Lower lobe of right lung (tissue), 2 donors: Measurements from ENCODE around the gene ANKRD33B. TPM values are rescaled to one million over a fixed set of nuclear protein-coding genes. Genes with fewer than 3 reads are reported as not detected.

Experiments used
- ATAC-seq, 2 donors: fragments of 200-7000 bp; cut with Tn5 transposase; one replicate each; pipeline ENCODE4 v1.9.1; 2020 to 2022; ENCODE audit warnings: mild to moderate bottlenecking in 2 of 2, moderate library complexity in 2 of 2
- DNase-seq: peaks from one replicate; pipeline ENCODE4 v3.0.0-alpha.2; 2020
- H3K27ac ChIP-seq: fragments of 200-600 bp; one replicate; pipeline ENCODE4 v1.8.0; 2022
- H3K27me3 ChIP-seq: fragments of 200-600 bp; one replicate; pipeline ENCODE4 v1.8.0; 2022; ENCODE audit warnings: low read depth
- H3K36me3 ChIP-seq: fragments of 200-600 bp; one replicate; pipeline ENCODE4 v1.8.0; 2022; ENCODE audit warnings: mild to moderate bottlenecking
- H3K4me1 ChIP-seq: fragments of 200-600 bp; one replicate; pipeline ENCODE4 v1.8.0; 2022
- H3K4me3 ChIP-seq: fragments of 200-600 bp; one replicate; pipeline ENCODE4 v1.8.0; 2022; ENCODE audit warnings: mild to moderate bottlenecking
- H3K9me3 ChIP-seq: fragments of 200-600 bp; one replicate; pipeline ENCODE4 v1.8.0; 2022
- intact Hi-C: fragments of 100-400 bp; cut with DNase I; formaldehyde crosslinking; loops from one replicate; pipeline ENCODE4 v1.11.0; 2022
- total RNA-seq: library from RNA; stranded (reverse); fragmentation: NEBNext Ultra II Directional; extraction: Animal tissue kit (Norgen Biotek cat#: 25700); gene quantifications from one replicate; pipeline ENCODE4 v1.2.1, GENCODE V29; 2021
- TF ChIP-seq, protein P1 (sequence below): fragments of 200-600 bp; IDR thresholded peaks from one replicate; pipeline ENCODE4 v1.8.0; 2022; ENCODE audit warnings: antibody characterized with exemption, mild to moderate bottlenecking
- donor health status: DM: no; HTN: yes; CAD: no; lungs with severe emphysema.

Gene ANKRD33B
- total RNA-seq, 1 donor from 2014 or later = 5.8 TPM

DNA sequence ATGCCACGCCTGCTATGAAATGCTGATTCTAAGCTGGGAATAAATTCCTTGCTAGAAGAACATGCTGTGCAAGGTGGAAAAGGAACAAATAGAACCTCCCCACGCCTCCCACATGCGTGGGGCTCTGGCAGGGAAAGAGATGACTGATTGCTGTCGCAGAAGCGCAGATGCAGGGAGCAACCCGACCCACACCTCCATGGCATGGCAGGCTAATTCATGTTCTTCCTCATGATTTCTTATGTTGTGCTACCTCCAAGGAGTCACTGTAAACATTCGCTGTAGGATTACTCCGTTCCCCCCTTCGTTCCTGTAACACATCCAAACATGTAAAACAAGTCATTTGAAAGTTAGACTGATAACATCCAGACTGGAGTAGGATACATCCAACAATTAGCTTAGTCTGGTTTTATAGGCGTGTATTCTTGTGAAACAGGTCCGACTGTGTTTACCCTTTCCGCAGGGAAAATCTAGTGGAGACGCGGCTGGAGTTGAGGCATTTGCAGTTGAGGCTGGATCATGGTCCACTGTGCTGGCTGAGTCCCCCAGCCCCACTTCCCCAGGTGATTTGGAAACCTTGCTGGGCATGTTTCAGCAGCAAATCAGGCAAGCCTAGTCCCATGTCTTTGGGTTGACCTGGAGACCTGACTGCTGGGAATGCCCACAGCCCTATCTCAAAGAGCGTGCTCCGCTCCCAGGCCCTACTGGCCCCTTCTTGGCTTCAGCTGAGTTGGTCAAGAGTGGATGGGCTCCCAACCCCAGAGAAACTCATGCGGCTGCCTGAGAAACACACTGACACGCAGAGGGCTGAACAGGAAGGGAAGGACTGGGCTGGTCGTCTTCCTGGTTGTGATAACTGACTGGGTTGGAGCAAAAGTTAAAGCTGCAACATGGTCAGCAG is 24.8 kb upstream of the ANKRD33B start:
- H3K4me3 ChIP-seq = no peak overlapping the region
- DNase-seq (no peak), ATAC-seq (no peak)
- peaks cover 24% of the 10 kb centered on the region for H3K4me1 ChIP-seq
- H3K27me3 ChIP-seq = peaks cover 6% of the 10 kb centered on the region
- H3K36me3 ChIP-seq = no peaks in the 10 kb centered on the region
- intact Hi-C loops = no loop called here
- no peak overlapping the region for H3K27ac ChIP-seq
- no peaks in the 10 kb centered on the region for H3K9me3 ChIP-seq
- TF ChIP-seq, protein P1, sequence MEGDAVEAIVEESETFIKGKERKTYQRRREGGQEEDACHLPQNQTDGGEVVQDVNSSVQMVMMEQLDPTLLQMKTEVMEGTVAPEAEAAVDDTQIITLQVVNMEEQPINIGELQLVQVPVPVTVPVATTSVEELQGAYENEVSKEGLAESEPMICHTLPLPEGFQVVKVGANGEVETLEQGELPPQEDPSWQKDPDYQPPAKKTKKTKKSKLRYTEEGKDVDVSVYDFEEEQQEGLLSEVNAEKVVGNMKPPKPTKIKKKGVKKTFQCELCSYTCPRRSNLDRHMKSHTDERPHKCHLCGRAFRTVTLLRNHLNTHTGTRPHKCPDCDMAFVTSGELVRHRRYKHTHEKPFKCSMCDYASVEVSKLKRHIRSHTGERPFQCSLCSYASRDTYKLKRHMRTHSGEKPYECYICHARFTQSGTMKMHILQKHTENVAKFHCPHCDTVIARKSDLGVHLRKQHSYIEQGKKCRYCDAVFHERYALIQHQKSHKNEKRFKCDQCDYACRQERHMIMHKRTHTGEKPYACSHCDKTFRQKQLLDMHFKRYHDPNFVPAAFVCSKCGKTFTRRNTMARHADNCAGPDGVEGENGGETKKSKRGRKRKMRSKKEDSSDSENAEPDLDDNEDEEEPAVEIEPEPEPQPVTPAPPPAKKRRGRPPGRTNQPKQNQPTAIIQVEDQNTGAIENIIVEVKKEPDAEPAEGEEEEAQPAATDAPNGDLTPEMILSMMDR = no peak

DNA sequence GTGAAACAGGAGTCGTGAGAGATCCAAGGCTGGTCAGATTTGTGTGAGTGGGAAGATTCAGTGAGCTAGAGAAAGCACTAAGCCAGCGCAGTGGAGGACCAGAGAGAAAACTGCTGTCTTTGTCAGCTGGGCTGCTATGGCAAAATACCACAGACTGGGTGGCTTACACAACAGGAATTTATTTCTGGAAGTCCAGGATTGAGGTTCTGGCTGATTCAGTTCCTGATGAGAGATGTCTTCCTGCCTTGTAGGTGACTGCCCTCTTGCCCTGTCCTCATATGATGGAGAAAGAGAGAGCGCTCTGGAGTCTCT is 24.2 kb upstream of the ANKRD33B start:
- ATAC-seq (no peak), DNase-seq (no peak)
- H3K4me3 ChIP-seq = no peak overlapping the region
- no peaks in the 10 kb centered on the region for H3K36me3 ChIP-seq
- H3K4me1 ChIP-seq = peaks cover 24% of the 10 kb centered on the region
- TF ChIP-seq, protein P1 = no peak
- no peak overlapping the region for H3K27ac ChIP-seq
- intact Hi-C loops = no loop called here
- peaks cover 6% of the 10 kb centered on the region for H3K27me3 ChIP-seq
- H3K9me3 ChIP-seq = no peaks in the 10 kb centered on the region

DNA sequence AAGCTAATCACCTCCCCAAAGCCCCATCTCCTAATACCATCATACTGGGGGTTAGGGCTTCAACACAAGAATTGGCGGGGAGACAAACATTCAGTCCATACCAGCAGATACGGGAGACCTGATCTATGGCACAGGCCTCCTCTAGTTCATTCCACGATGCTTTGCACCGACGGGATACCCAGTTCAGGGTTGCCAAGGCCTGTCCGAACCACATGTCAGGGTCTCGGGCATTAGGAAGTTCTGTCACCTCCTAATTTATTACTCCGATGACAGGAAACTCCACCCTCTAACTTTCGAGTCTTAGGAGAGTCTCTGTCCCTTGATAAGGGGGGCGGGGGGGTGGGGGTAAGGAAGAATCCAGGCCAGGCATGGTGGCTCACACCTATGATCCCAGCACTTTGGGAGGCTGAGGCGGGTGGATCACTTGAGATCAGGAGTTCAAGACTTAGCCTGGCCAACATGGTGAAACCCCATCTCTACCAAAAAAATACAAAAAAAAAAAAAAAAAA is 23.8 kb upstream of the ANKRD33B start:
- Histone ChIP-seq H3K27ac (no peak overlapping the region), H3K4me1 (peaks cover 24% of the 10 kb centered on the region), H3K9me3 (no peaks in the 10 kb centered on the region), H3K36me3 (no peaks in the 10 kb centered on the region), H3K4me3 (no peak overlapping the region), H3K27me3 (peaks cover 6% of the 10 kb centered on the region)
- TF ChIP-seq, protein P1 = no peak
- DNase-seq (no peak), ATAC-seq (no peak)
- intact Hi-C loops = no loop called here

DNA sequence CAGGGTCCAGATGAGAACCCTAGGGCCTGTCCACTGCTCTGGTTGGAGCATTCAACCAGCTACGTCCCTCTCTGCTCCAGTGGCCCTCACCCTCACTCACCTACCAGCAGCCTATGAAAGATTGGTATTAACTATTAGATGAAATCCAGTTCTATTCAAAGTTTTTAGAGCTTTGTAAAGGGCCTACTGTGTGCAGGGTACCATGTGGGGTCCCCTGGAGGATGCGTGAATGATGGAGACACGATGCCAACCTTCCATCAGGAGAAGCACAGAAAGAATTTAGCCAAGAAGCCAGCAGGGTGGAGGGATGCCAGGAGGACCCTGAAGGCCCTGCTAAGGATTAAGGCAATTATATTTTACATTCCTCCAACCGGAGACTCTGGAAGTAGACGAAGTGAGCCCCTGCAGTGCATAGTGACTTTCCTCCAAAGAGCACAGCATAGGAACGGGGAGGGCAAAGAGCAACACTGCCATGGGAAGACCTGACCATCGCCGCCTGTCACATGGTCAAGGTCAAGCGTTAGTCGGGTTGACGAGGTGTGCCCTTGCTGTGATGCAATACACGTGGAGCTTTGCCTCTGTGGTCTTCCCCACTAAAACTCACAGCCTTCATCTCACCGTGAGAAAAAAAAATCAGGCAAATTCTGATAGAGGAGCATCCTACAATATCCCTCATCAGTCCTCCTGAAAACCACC is 22.8 kb upstream of the ANKRD33B start:
- H3K9me3 ChIP-seq = no peaks in the 10 kb centered on the region
- peaks cover 24% of the 10 kb centered on the region for H3K4me1 ChIP-seq
- ATAC-seq (no peak), DNase-seq (no peak)
- H3K4me3 ChIP-seq = no peak overlapping the region
- H3K27ac ChIP-seq = no peak overlapping the region
- TF ChIP-seq, protein P1 = no peak
- H3K27me3 ChIP-seq = peaks cover 6% of the 10 kb centered on the region
- intact Hi-C loops = no loop called here
- H3K36me3 ChIP-seq = no peaks in the 10 kb centered on the region

DNA sequence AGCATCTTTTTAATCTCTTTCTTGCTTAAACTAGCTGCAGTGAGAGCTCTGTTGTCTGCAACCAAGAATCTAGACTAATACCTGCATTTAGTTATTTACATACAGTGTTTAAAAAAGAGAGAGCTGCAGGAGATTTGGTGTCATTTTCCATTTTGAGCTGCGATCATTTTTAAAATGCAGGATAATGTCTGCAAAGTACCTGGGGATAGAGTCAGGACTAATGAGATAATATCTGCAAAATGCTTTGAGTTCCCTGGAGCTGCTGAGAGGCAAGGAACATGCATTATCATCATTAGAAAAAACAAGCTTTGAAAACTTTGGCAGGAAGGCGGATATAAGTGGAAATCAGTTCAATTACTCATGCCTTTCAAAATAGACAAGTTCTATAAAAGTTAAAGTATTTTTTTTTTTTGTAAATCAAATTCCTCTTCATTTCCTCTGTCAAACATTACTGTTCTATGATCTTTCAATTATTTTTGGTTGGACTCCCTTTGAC is 21.8 kb upstream of the ANKRD33B start:
- H3K4me1 ChIP-seq = peaks cover 17% of the 10 kb centered on the region
- H3K27me3 ChIP-seq = peaks cover 6% of the 10 kb centered on the region
- no peak for ATAC-seq
- no peaks in the 10 kb centered on the region for H3K9me3 ChIP-seq
- no peak for DNase-seq
- TF ChIP-seq, protein P1 = no peak
- no peaks in the 10 kb centered on the region for H3K36me3 ChIP-seq
- intact Hi-C loops = no loop called here
- H3K27ac ChIP-seq = no peak overlapping the region
- H3K4me3 ChIP-seq = no peak overlapping the region
